ENCODE results near the gene NDUFV3.
"Not testable (repeated sequence)": the region's sequence is repeated elsewhere in the genome, so short reads cannot be mapped to it uniquely, and the experiment has no call there.

The NDUFV3 gene

GRCh38 chr21:42932378-42933136 lies 39.4 kb downstream of the NDUFV3 start:
- in situ Hi-C loops (cut with HindIII; ENCODE audit: low sequenced_read_pairs), result not testable (repeated sequence)

GRCh38 chr21:42933137-42933970 lies 40.2 kb downstream of the NDUFV3 start:
- in situ Hi-C loops (cut with HindIII; ENCODE audit: low sequenced_read_pairs), result not testable (repeated sequence)

GRCh38 chr21:42933973-42934372 lies 40.9 kb downstream of the NDUFV3 start:
- in situ Hi-C loops (cut with HindIII; ENCODE audit: low sequenced_read_pairs), result not testable (repeated sequence)

GRCh38 chr21:42936360-42936759 lies 43.3 kb downstream of the NDUFV3 start:
- in situ Hi-C loops (cut with HindIII; ENCODE audit: low sequenced_read_pairs), result not testable (repeated sequence)

- in situ Hi-C loops (cut with HindIII; ENCODE audit: low sequenced_read_pairs), result not testable (repeated sequence)
Observed at GRCh38 chr21:42937034-42937940, 44.2 kb downstream of the NDUFV3 start.

- in situ Hi-C loops (cut with HindIII; ENCODE audit: low sequenced_read_pairs), result no loop called here
Observed at GRCh38 chr21:42937960-42938605, 45.0 kb downstream of the NDUFV3 start.

- in situ Hi-C loops (cut with HindIII; ENCODE audit: low sequenced_read_pairs), result not testable (repeated sequence)
Observed at GRCh38 chr21:42938606-42938995, 45.5 kb downstream of the NDUFV3 start.

- in situ Hi-C loops (cut with HindIII; ENCODE audit: low sequenced_read_pairs), result no loop called here
Observed at GRCh38 chr21:42939582-42940413, 46.7 kb downstream of the NDUFV3 start.

- in situ Hi-C loops (cut with HindIII; ENCODE audit: low sequenced_read_pairs), result no loop called here
Observed at GRCh38 chr21:42941696-42942085, 48.6 kb downstream of the NDUFV3 start.

- in situ Hi-C loops (cut with HindIII; ENCODE audit: low sequenced_read_pairs), result no loop called here
Observed at GRCh38 chr21:42942244-42942643, 49.1 kb downstream of the NDUFV3 start.

- in situ Hi-C loops (cut with HindIII; ENCODE audit: low sequenced_read_pairs), result not testable (repeated sequence)
Observed at GRCh38 chr21:42949094-42949755, 56.1 kb downstream of the NDUFV3 start.

GRCh38 chr21:42951193-42951592 lies 58.1 kb downstream of the NDUFV3 start:
- in situ Hi-C loops (cut with HindIII; ENCODE audit: low sequenced_read_pairs), result not testable (repeated sequence)

GRCh38 chr21:42956824-42957630 lies 63.9 kb downstream of the NDUFV3 start:
- in situ Hi-C loops (cut with HindIII; ENCODE audit: low sequenced_read_pairs), result loop anchor here (5.0 kb wide), 1 partner anchor 60 kb away; no protein-coding TSS in a partner anchor

GRCh38 chr21:42958122-42958521 lies 65.0 kb downstream of the NDUFV3 start:
- in situ Hi-C loops (cut with HindIII; ENCODE audit: low sequenced_read_pairs), result loop anchor here (5.0 kb wide), 1 partner anchor 59 kb away; no protein-coding TSS in a partner anchor

GRCh38 chr21:42959728-42960127 lies 66.6 kb downstream of the NDUFV3 start:
- in situ Hi-C loops (cut with HindIII; ENCODE audit: low sequenced_read_pairs), result loop anchor here (5.0 kb wide), 1 partner anchor 58 kb away; no protein-coding TSS in a partner anchor

GRCh38 chr21:42962380-42963007 lies 69.4 kb downstream of the NDUFV3 start:
- in situ Hi-C loops (cut with HindIII; ENCODE audit: low sequenced_read_pairs), result no loop called here

All from endothelial cell of hepatic sinusoid (primary cell).